ENCODE results near the gene ARID1B.
"Not testable (repeated sequence)": the region's sequence is repeated elsewhere in the genome, so short reads cannot be mapped to it uniquely, and the experiment has no call there.

The ARID1B gene

GRCh38 chr6:156967852-156968251 lies 190.7 kb downstream of the ARID1B start:
- no peak for DNase-seq (ENCODE audit: low read depth)

DNA sequence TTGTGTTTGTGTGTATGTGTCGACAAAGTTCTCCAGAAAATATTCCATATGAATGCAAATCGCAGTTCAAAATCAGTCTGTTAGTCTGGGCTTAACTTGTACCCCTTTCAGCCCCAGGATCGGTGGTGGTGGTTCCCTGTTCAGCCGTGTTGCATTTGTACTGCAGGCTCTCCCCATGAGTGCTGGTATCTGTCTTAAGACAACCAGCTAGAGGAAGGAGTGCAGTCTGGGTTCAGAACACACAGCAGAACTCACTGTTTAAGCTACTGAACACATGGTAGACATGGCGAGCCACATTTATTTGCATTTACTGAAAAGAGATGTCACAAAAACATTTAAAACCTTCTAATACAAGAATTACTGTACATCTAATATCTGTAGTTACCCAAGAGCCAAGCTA lies 192.1 kb downstream of the ARID1B start:
- no peak for DNase-seq (ENCODE audit: low read depth)

DNA sequence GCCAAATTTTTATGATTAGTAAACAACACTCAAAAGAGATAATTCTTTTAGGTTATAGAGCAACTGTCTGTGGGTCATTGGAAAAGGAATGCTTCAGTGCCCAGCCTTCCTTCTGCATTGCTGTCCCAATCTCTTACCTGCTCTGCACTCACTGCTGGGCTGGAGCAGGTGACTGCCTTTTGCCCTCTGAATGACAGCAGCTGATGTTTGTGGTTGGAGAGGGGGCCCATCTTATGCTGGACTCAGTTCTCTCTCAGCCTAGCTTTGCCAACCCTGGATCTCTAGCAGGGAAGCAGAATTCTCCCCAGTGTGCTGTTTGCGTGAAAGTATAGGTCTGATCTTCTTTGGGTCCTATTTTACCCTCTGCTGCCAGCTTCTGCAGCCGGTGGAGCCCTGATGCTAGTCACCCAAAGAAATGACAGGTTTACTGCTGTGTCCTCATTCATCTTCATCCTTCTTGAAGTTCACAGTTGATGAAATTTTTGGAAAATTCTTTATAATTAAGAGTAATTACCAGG lies 193.5 kb downstream of the ARID1B start:
- no peak for DNase-seq (ENCODE audit: low read depth)

- DNase-seq (ENCODE audit: low read depth): no peak
These were observed 194.1 kb downstream of the ARID1B start for GRCh38 chr6:156971153-156971885.

DNA sequence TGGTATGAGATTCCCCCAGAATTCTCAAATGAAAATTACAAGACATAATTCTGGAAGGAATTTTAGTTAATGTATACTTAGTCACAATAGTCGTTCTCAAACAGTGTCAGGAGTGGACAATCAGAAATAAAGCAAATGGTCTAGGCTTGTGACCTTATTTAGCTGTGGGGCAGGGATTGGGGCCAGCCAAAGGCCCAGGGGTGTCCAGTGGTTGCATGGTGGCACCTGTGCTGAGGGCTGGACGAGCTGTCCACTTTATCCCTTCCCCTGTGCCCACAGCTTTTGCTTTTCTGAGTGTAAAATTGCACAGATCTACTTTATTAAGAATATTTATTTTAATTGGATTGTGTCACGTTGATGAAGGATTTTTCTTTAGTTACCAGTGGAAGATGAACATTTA lies 195.0 kb downstream of the ARID1B start:
- DNase-seq (ENCODE audit: low read depth): no peak

- no peak for DNase-seq (ENCODE audit: low read depth)
These were observed 197.7 kb downstream of the ARID1B start for GRCh38 chr6:156974830-156975261.

DNA sequence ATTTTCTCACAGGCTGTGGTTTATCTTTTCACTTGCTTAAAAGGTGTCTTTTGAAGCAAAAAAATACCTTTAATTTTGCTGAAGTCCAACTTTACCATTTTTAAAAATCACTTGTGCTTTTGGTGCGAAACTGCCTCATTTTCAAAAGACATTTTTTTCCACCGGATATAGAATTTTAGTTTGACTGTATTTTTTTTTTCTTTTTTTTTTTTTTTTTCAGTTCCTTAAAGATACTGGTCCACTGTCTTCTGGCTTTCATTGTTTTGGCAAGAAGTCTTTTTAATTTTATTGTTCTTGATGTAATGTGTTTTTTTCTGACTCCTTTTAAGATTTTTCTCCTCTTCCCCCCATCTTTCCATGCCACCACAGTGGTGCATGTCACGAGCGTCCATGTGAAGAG lies 198.2 kb downstream of the ARID1B start:
- DNase-seq (ENCODE audit: low read depth): no peak

DNA sequence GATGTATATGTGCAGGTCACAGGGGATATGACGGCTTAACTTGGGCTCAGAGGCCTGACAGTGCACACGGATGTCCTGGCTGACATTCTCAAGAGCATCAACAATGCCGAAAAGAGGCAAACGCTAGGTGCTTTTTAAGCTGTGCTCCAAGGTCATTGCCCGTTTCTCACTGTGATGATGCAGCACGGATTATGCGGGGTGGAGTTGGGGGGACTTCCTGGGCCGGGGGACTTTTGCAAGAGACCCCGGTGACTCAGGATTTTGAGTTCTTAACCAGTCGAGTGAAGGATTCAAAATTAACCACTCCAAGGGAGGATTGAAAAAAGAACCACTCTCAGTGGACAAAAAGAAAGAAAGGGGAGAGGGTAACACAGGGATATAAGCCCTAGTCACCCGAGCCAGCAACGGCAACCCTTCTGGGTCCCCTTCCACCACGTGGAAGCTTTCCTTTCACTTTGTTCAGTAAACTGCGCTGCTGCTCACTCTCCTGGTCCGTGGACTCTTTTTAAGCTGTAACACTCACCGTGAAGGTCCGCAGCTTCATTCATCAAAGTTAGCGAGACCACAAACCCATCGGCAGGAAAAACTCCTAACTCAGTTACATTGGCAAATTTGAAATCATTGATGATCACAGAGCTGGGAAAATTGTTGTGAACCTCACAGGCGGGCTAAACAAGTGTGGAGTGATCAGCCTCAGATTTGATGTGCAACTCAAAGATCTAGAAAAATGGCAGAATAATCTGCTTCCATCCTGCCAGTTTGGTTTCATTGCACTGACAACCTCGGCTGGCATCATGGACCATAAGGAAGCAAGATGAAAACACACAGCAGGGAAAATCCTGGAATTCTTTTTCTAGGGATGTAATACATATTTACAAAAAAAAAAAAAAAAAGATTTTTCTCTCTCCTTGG lies 199.3 kb downstream of the ARID1B start:
- DNase-seq (ENCODE audit: low read depth): no peak

GRCh38 chr6:156977527-156978291 lies 200.5 kb downstream of the ARID1B start:
- peak; percentile 58 for DNase-seq (ENCODE audit: low read depth)

- DNase-seq (ENCODE audit: low read depth): no peak
These were observed 201.8 kb downstream of the ARID1B start for GRCh38 chr6:156978948-156979347.

DNA sequence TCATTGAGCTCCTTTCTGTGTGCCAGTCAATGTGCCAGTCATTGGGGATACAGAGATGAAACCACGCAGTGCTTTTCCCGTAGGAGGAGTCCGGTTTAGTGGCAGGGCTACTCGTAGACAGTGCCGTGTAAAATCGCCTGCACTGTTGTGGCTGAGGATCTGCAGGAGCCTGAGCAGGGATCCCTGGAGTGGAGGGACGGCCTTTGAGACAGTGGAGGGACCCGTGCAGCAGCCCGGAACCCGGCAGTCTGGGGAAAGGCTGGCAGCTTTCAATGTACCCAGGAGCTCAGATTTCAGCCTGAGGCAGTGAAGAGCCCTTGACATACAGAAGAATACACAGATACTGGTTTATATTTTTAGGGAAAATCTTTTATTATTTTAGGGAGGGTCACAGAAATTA lies 203.3 kb downstream of the ARID1B start:
- DNase-seq (ENCODE audit: low read depth): no peak

- DNase-seq (ENCODE audit: low read depth): no peak
These were observed 203.8 kb downstream of the ARID1B start for GRCh38 chr6:156980948-156981347.

- no peak for DNase-seq (ENCODE audit: low read depth)
These were observed 205.0 kb downstream of the ARID1B start for GRCh38 chr6:156982168-156982567.

DNA sequence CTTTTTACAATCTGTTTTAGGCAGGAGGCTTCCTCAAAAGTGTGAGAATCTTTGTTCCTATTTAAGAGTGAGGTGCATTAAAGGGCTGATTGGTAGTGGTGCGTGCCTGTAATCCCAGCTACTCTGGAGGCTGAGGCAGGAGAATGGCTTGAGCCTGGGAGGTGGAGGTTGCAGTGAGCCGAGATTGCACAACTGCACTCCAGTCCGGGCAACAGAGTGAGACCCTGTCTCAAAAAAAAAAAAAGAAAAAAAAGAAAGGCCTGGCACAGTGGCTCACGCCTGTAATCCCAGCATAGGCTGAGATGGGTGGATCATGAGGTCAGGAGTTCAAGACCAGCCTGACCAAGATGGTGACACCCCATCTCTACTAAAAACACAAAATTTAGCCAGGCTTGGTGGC lies 205.7 kb downstream of the ARID1B start:
- not testable (repeated sequence) for DNase-seq (ENCODE audit: low read depth)

DNA sequence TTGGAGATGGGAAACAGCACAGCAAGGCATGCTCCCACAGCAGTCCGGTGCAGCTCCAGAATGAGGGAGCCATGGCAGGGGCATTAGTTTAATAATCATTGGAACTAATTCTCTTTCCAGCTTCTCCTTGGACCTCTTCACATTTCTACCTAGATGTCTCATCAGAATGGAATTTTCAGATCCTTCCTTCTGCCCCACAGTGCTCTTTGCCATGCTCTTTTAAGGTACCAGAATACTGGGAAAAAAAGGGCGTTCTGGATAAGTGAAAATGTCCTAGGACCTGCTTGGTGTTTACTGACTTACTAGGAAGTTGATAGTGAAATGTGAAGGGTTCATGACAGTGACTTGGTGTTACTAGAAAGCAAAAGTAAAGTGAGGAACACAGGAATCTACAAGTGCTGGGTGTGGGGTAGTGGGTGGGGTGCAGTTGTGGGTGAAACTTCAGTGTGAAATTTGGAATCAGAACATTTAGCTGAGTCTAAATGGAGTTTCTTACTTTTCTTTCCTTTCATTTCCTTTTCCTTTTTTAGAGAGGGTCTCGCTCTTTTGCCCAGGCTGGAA lies 207.1 kb downstream of the ARID1B start:
- DNase-seq (ENCODE audit: low read depth): no peak

DNA sequence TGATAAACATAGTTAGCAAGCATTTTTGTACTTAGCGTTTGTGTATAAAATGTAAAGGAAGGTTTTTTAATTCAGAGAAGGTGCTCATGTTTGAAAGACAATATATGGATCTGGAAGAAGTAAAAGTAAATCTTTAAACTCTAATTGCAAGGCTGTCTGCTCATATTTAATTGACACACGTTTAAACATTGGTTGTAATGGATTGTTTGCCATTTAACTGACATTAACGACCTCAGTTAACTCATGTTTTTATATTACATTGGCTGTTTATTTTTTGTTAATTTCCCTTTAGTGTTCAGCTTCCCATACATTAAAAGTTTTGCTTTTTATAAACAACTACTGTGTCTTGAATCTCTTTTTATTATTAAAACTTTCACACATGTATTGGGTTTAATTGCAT lies 208.1 kb downstream of the ARID1B start:
- DNase-seq (ENCODE audit: low read depth): no peak

- no peak for DNase-seq (ENCODE audit: low read depth)
These were observed 211.3 kb downstream of the ARID1B start for GRCh38 chr6:156988276-156989158.

- no peak for DNase-seq (ENCODE audit: low read depth)
These were observed 212.1 kb downstream of the ARID1B start for GRCh38 chr6:156989159-156989806.

GRCh38 chr6:156992020-156992804 lies 215.0 kb downstream of the ARID1B start:
- DNase-seq (ENCODE audit: low read depth): no peak

DNA sequence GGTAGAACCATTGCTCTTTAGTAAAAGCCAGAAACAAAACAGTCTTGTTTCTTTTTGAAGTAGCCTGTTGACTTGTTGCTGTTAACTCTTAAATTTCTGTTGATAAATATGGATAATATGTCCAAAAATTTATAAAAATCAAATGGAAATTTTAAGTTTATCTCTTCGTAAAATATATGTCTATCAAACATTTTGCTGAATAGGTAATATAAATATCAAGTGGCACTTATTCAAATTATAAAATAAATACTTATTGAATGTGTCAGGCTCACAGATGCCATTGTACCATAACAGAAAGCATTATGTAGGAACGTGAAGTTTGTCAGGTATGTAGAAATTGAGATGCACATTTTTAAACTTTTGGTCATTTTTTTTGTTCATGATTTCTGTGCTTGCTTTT lies 216.5 kb downstream of the ARID1B start:
- DNase-seq (ENCODE audit: low read depth): no peak
